SIG-M5 treated with dmso at 0.1 percent for 504 hours (cell line): ENCODE measurements around the gene CGA.
A peak's percentile ranks its signal among the peaks of the same experiment; 100 is the strongest.
"Not testable (repeated sequence)": the region's sequence is repeated elsewhere in the genome, so short reads cannot be mapped to it uniquely, and the experiment has no call there.

Source experiments
- DNase-seq: peaks from one replicate; lab custom pipeline; 2025; ENCODE audit not compliant: unreplicated experiment; lab: John Stamatoyannopoulos, UW

Gene CGA

DNA sequence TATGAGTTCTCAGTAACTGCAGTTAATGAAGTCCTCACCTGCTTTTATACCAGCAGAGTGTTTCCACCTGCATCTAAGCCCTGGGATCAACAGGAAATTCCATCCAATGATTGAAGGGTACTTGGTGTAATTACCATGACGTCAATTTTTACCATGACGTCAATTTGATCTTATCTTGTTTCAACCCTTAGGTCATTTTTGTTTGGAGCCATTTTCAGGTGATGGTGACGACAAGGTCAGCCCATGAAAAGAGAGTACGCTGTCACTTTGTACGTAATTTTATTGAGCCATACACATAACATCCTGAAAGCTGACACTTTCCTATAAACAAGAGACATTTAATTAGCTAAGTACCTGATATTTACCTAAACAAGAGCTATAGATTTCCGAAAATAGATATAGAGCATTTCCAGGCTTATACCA is at the start of gene CGA:
TSS of gene CGA (minus strand) at position 20 of the 423 bp plus-strand sequence. CDS start 6,906 bp downstream, outside the sequence.
- no peak for DNase-seq

DNA sequence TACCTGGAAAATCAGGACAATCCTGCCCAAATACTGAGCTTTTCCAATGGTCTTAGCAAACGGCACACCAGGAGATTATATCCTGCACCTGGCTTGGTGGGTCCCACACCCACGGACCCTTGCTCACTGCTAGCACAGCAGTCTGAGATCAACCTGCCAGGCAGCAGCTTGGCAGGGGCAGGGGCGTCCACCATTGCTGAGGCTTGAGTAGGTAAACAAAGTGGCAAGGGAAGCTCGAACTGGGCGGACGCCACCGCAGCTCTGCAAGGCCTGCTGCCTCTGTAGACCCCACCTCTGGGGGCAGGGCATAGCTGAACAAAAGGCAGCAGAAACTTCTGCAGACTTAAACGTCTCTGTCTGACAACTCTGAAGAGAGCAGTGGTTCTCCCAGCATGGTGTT is 45.0 kb upstream of the CGA start:
- DNase-seq = not testable (repeated sequence)

GRCh38 chr6:87139236-87139635 is 44.3 kb upstream of the CGA start:
- DNase-seq = no peak

DNA sequence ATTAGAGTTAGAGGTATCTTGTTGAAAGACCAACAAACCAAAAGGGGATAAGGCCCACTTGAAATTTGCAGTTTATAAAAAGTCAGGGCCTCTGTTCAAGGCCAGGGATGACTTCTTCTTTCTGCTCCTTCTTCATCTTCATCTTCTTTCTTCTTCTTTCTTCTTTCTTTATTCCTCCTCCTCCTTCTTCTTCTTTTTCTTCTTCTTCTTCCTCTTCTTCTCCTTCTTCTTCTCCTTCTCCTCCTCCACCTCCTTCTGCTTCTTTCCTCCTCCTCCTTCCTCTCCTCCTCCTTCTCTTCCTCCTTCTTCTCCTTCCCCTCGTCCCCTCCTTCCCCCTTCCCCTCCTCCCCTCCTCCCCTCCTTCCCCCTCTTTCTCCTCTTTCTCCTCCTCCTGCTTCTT is 42.1 kb upstream of the CGA start:
- DNase-seq = no peak

GRCh38 chr6:87127737-87128136 is 32.8 kb upstream of the CGA start:
- DNase-seq = no peak

DNA sequence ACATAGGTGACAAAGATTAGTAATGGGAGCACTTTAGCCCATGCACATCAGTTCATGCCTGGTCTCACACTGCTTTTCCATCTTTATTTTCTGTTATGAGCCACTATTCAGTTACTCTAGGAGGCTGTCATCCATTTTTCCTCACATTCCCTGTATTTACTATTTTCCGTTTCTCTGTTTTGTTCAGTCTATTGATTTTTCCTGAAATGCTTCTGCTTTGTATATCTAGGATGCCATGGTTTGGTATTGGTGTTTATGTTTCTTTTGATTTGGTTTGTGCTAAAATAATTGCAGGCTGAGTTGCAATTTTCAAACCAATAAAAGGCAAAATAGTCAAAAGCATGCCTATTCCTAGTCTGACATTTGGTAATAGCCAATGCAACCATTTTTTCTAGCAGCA is 31.6 kb upstream of the CGA start:
- no peak for DNase-seq

- DNase-seq = no peak
Measured at GRCh38 chr6:87124074-87124473, 29.2 kb upstream of the CGA start.

GRCh38 chr6:87122477-87122876 is 27.6 kb upstream of the CGA start:
- no peak for DNase-seq

DNA sequence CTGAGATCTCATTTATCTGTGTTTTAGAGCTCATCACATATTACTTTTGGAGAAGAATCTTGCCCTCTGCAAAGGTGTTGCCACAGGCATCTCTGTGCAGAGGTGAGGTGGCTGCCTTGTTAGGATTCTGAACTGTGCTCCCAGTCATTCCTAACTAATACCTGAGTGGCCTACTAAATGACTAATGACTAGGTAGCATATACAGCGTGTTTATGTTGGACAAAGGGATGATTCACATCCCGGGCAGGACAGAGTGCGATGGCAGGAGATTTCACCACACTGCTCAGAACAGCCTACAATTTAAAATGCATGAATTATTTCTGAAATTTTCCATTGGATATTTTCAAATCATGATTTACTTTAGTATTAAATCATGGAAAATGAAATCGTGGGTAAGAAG is 23.1 kb upstream of the CGA start:
- no peak for DNase-seq

GRCh38 chr6:87116922-87117321 is 22.0 kb upstream of the CGA start:
- no peak for DNase-seq

- DNase-seq = no peak
Measured at GRCh38 chr6:87115402-87116135, 20.7 kb upstream of the CGA start.

GRCh38 chr6:87110636-87111035 is 15.7 kb upstream of the CGA start:
- no peak for DNase-seq

GRCh38 chr6:87105823-87106222 is 10.9 kb upstream of the CGA start:
- no peak for DNase-seq

DNA sequence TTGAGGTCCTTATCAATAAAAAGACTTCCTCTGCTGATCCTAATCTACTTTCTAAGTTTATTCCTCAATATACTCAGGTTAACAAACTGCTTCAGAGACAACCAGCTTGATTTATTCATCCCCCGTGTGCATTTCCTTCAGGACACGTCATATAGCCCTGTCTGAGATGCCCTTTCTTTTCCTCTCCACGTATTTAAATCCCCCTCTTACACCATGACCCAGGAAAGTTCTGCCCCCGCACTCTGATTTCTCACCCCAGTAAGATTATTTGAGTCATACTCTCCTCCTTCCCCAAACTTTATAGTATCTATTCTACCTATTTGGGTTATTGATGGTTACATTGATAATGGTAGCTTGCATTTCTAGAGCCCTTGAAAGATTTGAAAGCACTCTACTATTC is 9.8 kb upstream of the CGA start:
- no peak for DNase-seq

GRCh38 chr6:87103977-87104601 is 9.2 kb upstream of the CGA start:
- no peak for DNase-seq

DNA sequence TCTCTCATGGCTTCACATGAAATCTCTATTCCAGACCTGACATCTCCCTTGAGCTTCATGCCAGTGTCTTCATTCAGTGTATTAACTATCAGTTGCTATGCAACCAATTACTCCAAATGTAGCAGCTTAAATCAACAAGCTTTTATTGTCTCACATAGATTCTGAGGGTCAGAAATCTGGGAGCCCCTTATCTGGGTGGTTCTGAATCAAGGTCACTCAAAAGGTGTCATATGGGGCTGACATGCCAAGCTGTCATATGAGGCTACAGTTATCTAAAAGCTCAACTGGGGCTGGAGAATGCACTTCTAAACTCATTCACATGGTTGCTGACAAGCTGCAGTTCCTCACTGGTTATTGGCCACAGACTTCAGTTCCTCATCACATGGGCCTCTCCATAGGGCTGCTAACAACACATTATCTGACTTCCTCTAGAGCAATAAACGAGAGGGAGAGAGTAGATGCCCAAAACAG is 7.3 kb upstream of the CGA start:
- peak; percentile 28 for DNase-seq

GRCh38 chr6:87101067-87101466 is 6.2 kb upstream of the CGA start:
- no peak for DNase-seq

DNA sequence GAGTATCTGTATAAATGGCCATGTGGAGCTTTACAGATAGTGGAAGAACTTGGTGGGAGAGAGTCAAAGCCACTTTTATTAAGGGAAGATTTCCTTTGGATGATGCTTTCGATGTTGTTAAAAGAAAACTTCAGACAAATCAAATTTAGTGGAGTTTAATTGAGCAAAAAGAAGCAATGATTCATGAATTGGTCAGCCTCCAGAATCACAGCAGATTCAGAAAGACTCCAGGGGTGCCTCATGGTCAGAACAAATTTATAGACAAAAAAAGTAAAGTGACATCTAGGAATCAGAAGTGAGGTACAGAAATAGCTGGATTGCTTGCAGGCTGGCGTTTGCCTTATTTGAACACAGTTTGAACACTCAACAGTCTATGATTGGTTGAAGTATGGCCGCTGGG is 5.3 kb upstream of the CGA start:
- no peak for DNase-seq

- DNase-seq = no peak
Measured at GRCh38 chr6:87099472-87099871, 4.6 kb upstream of the CGA start.

DNA sequence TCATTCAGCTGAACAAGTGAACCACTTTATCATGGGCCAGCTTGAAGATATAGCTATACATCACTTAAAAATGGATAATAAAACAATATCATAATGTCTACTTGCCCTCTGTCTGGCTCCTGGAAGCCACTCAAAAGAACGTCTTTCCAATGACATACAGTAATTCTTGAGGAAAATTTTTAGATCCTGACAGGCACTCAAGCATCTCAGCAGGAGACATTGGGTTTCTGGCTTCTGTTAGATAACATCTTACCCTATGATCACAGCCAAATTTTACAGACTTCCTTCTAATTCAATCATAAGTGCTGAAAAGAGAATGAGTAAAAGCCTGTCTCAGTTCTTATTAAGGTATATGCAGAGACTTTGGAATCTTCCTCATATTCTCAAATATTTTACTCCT is 330 bp downstream of the CGA start:
- no peak for DNase-seq

- no peak for DNase-seq
Measured at GRCh38 chr6:87093651-87094050, 1.3 kb downstream of the CGA start.

GRCh38 chr6:87093199-87093598 is 1.7 kb downstream of the CGA start:
- no peak for DNase-seq

- DNase-seq = no peak
Measured at GRCh38 chr6:87092435-87092834, 2.5 kb downstream of the CGA start.
